ENCODE results near the gene TMOD4.
"Not testable (repeated sequence)": the region's sequence is repeated elsewhere in the genome, so short reads cannot be mapped to it uniquely, and the experiment has no call there.

DNA sequence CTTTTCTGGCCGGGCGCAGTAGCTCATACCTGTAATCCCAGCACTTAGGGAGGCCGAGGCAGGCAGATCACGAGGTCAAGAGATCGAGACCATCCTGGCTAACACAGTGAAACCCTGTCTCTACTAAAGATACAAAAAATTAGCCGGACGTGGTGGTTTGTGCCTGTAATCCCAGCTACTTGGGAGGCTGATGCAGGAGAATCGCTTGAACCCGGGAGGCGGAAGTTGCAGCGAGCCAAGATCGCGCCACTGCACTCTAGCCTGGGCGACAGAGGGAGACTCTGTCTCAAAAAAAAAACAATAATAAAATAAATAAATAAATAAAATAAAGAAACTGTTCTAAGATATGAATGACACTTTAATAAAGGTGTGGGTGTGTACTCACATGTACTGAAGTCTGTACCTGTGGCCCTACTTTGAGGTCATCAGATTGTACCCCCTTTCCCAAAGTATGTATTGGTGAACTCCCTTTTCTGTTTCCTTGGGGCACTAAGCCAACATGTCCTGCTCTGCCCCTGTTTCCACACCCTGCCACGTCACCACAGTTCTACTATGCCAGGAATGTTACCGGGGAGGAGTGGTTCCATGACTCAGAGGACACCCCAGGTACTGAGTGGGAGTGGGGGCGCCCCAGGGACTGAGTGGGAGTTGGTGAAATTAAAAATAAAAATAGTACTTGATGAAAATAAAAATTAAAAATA, 19.3 kb upstream of the TMOD4 start:
- TF ChIP-seq, protein P1, sequence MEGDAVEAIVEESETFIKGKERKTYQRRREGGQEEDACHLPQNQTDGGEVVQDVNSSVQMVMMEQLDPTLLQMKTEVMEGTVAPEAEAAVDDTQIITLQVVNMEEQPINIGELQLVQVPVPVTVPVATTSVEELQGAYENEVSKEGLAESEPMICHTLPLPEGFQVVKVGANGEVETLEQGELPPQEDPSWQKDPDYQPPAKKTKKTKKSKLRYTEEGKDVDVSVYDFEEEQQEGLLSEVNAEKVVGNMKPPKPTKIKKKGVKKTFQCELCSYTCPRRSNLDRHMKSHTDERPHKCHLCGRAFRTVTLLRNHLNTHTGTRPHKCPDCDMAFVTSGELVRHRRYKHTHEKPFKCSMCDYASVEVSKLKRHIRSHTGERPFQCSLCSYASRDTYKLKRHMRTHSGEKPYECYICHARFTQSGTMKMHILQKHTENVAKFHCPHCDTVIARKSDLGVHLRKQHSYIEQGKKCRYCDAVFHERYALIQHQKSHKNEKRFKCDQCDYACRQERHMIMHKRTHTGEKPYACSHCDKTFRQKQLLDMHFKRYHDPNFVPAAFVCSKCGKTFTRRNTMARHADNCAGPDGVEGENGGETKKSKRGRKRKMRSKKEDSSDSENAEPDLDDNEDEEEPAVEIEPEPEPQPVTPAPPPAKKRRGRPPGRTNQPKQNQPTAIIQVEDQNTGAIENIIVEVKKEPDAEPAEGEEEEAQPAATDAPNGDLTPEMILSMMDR (conservative IDR thresholded peaks at IDR 0.05; ENCODE audit: low read length): not testable (repeated sequence)
- not testable (repeated sequence) for TF ChIP-seq EZH2phosphoT487 (IDR thresholded peaks at IDR 0.05; ENCODE audit: borderline replicate concordance, low read depth, low read length)

Data from OCI-LY7 (cell line).